GM12801 (cell line): ENCODE measurements around the gene PDE1C.

ENCODE experiments used
- CTCF ChIP-seq: IDR thresholded peaks from one replicate; pipeline ENCODE4 v1.5.1; 2011; ENCODE audit warnings: control low read depth; ENCODE audit not compliant: insufficient read length; ENCODE audit errors: extremely low read depth

Gene PDE1C

DNA sequence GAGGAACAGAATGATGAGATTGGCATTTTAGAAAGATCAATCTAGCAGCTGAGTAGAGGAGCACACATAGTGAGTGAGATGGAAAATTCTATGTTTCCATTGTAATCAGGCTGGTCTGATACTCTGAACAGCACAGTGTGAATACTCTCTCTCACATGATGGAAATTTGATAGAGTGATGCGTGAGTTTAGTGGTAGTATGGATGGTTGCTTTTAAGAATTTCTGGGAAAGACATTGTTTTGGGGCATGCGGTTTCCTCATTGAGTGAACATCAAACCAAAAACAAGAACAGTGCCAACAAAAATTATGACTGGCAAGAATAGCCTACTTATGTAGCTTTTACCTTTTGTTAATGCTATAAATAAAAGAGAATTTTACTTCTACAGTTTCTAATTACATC, 183.2 kb downstream of the PDE1C start:
- TF ChIP-seq CTCF: no peak

GRCh38 chr7:31885171-31885570, 185.0 kb downstream of the PDE1C start:
- no peak for TF ChIP-seq CTCF

- TF ChIP-seq CTCF: no peak
Observed at GRCh38 chr7:31883761-31884164, 186.4 kb downstream of the PDE1C start.

GRCh38 chr7:31882187-31882586, 188.0 kb downstream of the PDE1C start:
- TF ChIP-seq CTCF: no peak

DNA sequence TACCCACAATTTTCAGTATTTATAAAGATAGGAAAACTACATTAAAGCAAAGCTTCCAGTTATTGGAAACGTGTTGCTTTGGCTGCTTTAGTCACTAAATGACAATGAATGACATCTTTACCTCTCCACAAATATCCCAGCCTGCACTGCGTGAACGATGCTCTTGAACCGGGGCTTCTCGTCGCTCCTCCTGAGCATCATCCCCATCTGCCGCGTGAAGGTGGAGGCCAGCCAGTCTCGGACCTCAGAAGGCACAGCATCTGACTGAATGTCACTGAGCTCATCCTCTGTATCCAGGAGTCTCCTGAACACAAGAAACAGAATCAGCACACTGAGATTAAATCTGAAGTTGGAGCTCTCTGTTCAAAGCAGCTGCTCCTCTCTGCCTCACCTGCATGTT, 191.3 kb downstream of the PDE1C start:
- no peak for TF ChIP-seq CTCF

GRCh38 chr7:31875424-31875823, 194.8 kb downstream of the PDE1C start:
- TF ChIP-seq CTCF: no peak

DNA sequence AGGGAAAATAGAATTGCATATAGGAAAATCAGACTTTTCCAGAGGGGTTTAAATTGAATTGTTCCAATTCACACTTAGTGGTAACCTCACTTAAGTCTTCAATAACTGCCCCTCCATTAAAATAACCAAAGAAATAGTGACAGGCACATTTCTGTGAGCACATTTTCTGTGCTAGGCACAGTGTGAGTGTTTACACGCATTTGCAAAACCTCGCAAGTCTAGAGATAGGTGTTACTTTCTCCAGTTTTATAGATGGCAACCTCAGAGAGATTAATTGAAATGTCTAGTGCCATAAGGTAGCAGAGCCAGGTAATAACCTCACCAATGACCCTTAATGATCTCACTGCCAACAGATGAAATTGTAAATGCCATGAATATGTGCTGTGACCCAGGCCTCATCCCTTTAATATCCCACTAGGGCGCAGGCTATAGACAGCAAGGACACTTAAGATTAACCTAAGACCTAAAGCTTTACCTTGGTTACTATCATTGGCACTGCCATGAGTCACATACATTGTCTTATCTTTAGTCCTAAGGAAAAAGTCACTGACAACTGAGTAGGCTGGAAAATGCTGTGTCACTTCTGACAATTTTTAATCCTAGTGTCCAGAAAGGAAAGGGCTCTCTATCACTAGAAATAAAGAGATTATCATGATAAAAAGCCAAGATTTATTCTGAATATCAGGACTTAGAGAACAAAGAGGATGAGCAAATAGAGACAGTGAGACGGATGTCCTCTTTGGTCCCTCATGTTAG, 195.4 kb downstream of the PDE1C start:
- no peak for TF ChIP-seq CTCF
